ENCODE measurements around the gene ALDOC.

DNA sequence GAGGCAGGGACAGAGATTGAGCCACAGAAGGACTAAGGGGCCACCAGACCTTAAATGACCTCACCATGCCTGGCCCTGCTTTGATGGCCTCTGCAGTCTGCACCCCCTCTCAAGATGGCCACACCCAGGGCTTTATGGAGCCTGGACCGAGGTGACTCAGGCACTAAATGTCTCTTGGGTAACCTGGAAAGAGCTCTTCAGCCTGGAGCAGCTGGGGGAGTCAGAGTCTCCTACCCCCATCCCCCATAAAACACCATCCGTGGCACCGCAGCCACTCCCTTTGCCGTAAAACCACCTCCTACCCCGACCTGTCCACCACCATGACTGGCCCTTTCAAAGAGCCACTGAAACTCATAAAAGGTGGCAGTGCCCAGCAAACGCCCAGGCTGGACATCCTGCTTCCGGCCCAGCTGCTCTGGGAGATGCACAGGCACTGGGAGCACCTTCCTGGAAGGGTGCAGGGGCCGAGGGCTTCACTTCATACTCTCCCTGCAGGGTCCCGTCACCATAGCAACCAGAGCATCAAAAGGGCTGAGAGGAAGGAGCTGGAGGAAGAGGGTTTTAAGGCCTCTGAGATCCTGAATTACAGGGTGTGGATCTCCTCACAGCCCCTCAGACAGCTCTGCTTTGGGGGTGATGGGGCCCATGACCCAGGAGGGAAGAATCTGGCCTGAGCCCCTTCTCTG lies 48.2 kb downstream of the ALDOC start:
- TF ChIP-seq, protein P1, sequence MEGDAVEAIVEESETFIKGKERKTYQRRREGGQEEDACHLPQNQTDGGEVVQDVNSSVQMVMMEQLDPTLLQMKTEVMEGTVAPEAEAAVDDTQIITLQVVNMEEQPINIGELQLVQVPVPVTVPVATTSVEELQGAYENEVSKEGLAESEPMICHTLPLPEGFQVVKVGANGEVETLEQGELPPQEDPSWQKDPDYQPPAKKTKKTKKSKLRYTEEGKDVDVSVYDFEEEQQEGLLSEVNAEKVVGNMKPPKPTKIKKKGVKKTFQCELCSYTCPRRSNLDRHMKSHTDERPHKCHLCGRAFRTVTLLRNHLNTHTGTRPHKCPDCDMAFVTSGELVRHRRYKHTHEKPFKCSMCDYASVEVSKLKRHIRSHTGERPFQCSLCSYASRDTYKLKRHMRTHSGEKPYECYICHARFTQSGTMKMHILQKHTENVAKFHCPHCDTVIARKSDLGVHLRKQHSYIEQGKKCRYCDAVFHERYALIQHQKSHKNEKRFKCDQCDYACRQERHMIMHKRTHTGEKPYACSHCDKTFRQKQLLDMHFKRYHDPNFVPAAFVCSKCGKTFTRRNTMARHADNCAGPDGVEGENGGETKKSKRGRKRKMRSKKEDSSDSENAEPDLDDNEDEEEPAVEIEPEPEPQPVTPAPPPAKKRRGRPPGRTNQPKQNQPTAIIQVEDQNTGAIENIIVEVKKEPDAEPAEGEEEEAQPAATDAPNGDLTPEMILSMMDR (conservative IDR thresholded peaks at IDR 0.05; ENCODE audit: low read length): no peak
- no peak for TF ChIP-seq EZH2phosphoT487 (IDR thresholded peaks at IDR 0.05; ENCODE audit: borderline replicate concordance, low read depth, low read length)

Data from OCI-LY7 (cell line).